Neuronal stem cell (in vitro differentiated cells): ENCODE measurements around the gene CNOT6.

ENCODE experiments used
- DNase-seq: peaks from one replicate; pipeline ENCODE4 v3.0.0-alpha.2; 2013; ENCODE audit warnings: low spot score
- H2AFZ ChIP-seq: one replicate; pipeline ENCODE4 v1.6.1; 2013; ENCODE audit warnings: mild to moderate bottlenecking, low read length, inconsistent platforms
- H2AK5ac ChIP-seq: 2 replicates; pipeline ENCODE4 v1.6.1; 2013; ENCODE audit warnings: low read depth, mild to moderate bottlenecking, inconsistent platforms, low read length, moderate library complexity, mixed read lengths
- H2BK120ac ChIP-seq: 2 replicates; pipeline ENCODE4 v1.6.1; 2013; ENCODE audit warnings: low read depth, mild to moderate bottlenecking, inconsistent platforms, low read length, moderate library complexity, mixed read lengths
- H2BK12ac ChIP-seq: one replicate; pipeline ENCODE4 v1.6.1; 2013; ENCODE audit warnings: low read length, inconsistent platforms
- H2BK15ac ChIP-seq: 2 replicates; pipeline ENCODE4 v1.6.1; 2013; ENCODE audit warnings: mild to moderate bottlenecking, low read length, inconsistent platforms, mixed read lengths
- H2BK5ac ChIP-seq: one replicate; pipeline ENCODE4 v1.6.1; 2013; ENCODE audit warnings: inconsistent platforms, mild to moderate bottlenecking, low read length, moderate library complexity
- H3K14ac ChIP-seq: one replicate; pipeline ENCODE4 v1.6.1; 2013; ENCODE audit warnings: low read length, inconsistent platforms
- H3K18ac ChIP-seq: 2 replicates; pipeline ENCODE4 v1.6.1; 2013; ENCODE audit warnings: low read length, inconsistent platforms
- H3K23ac ChIP-seq: 2 replicates; pipeline ENCODE4 v1.6.1; 2013; ENCODE audit warnings: low read depth, mild to moderate bottlenecking, mixed read lengths, low read length, inconsistent platforms; ENCODE audit not compliant: poor library complexity
- H3K27ac ChIP-seq: replicated peaks from 3 replicates; pipeline ENCODE4 v1.5.1; 2013; ENCODE audit warnings: low read length, inconsistent platforms
- H3K27me3 ChIP-seq, 3 experiments: 2 replicates each; pipeline ENCODE4 v1.6.1; 2013; ENCODE audit warnings: low read length in 3 of 3, mild to moderate bottlenecking in 2 of 3, inconsistent platforms in 1 of 3, low read depth in 1 of 3, mixed read lengths in 1 of 3, moderate library complexity in 1 of 3; ENCODE audit not compliant: control insufficient read depth in 3 of 3, insufficient read depth in 3 of 3
- H3K36me3 ChIP-seq, 2 donors: replicated peaks in 1 of 2; 2 replicates each; pipeline ENCODE4 v1.6.1; 2013; ENCODE audit warnings: low read length in 2 of 2; ENCODE audit not compliant: control insufficient read depth in 2 of 2, insufficient read depth in 2 of 2
- H3K4ac ChIP-seq: 2 replicates; pipeline ENCODE4 v1.6.1; 2013; ENCODE audit warnings: inconsistent platforms, mild to moderate bottlenecking, low read length, moderate library complexity
- H3K4me1 ChIP-seq, 2 donors: 1 replicate in 1 of 2; 2 replicates in 1 of 2; pipeline ENCODE4 v1.6.1; 2013; ENCODE audit warnings: low read length in 2 of 2, low read depth in 1 of 2; ENCODE audit not compliant: control insufficient read depth in 2 of 2, insufficient read depth in 1 of 2
- H3K4me2 ChIP-seq: one replicate; pipeline ENCODE4 v1.6.1; 2013; ENCODE audit warnings: mild to moderate bottlenecking, low read length, inconsistent platforms; ENCODE audit not compliant: insufficient read depth, poor library complexity, severe bottlenecking
- H3K4me3 ChIP-seq, 2 donors: 2 replicates each; pipeline ENCODE4 v1.5.1; 2013; ENCODE audit warnings: low read length in 2 of 2, mild to moderate bottlenecking in 2 of 2, inconsistent platforms in 1 of 2, moderate library complexity in 1 of 2
- H3K79me1 ChIP-seq: one replicate; pipeline ENCODE4 v1.6.1; 2013; ENCODE audit warnings: low read depth, mild to moderate bottlenecking, inconsistent platforms, low read length, moderate library complexity
- H3K9ac ChIP-seq: one replicate; pipeline ENCODE4 v1.6.1; 2013; ENCODE audit warnings: mild to moderate bottlenecking, low read depth, low read length, inconsistent platforms; ENCODE audit not compliant: poor library complexity
- H3K9me3 ChIP-seq, 2 donors: replicated peaks in 1 of 2; 2 replicates each; pipeline versions ENCODE3 to v1.6.1; 2013; ENCODE audit warnings: low read length in 2 of 2, mild to moderate bottlenecking in 2 of 2, inconsistent platforms in 1 of 2, low read depth in 1 of 2, mixed read lengths in 1 of 2, moderate library complexity in 1 of 2; ENCODE audit not compliant: control insufficient read depth in 2 of 2, insufficient read depth in 1 of 2
- H4K8ac ChIP-seq: one replicate; pipeline ENCODE4 v1.6.1; 2013; ENCODE audit warnings: low read depth, mild to moderate bottlenecking, inconsistent platforms, low read length, moderate library complexity
- H4K91ac ChIP-seq: one replicate; pipeline ENCODE4 v1.6.1; 2013; ENCODE audit warnings: low read length, low read depth, mild to moderate bottlenecking, inconsistent platforms; ENCODE audit not compliant: poor library complexity
- WGBS, 2 donors: extraction: QIAGEN DNeasy Blood & Tissue Kit; methylation state at CpG; one replicate each; pipeline ENCODE4 v1.1.7; 2013; ENCODE audit warnings: missing lambda C conversion rate in 2 of 2, mixed read lengths in 1 of 2; ENCODE audit not compliant: insufficient read length in 2 of 2, insufficient replicate concordance in 1 of 2; ENCODE audit errors: extremely low coverage in 2 of 2; 5-methylcytosine and 5-hydroxymethylcytosine counted together

The CNOT6 gene

GRCh38 chr5:180541710-180542109 is 47.5 kb downstream of the CNOT6 start:
- Histone ChIP-seq H2BK120ac (no peak overlapping the region), H2BK5ac (no peak overlapping the region), H3K4me1 (no peaks in the 10 kb centered on the region), H3K9ac (no peak overlapping the region), H3K27me3 (no peaks in the 10 kb centered on the region), H3K36me3 (peaks cover 8 to 81% of the 10 kb centered on the region in 2 donors), H2AFZ (no peak overlapping the region), H3K4ac (no peak overlapping the region), H2BK15ac (no peak overlapping the region), H4K91ac (no peak overlapping the region), H3K4me2 (no peak overlapping the region), H3K79me1 (no peaks in the 10 kb centered on the region), H2BK12ac (no peak overlapping the region), H2AK5ac (no peak overlapping the region), H3K23ac (no peak overlapping the region), H4K8ac (no peak overlapping the region), H3K4me3 (no peak overlapping the region), H3K14ac (no peak overlapping the region), H3K27ac (no peak overlapping the region), H3K9me3 (peaks cover 2 to 48% of the 10 kb centered on the region in 2 donors), H3K18ac (no peak overlapping the region)
- no peak for DNase-seq
- WGBS, 2 donors, result no CpG with 5 or more reads among the region's 9 CpGs

- no peaks in the 10 kb centered on the region for H3K27me3 ChIP-seq
- no CpG with 5 or more reads among the region's 3 CpGs for WGBS, 2 donors
- DNase-seq, result no peak
- H3K9ac ChIP-seq, result no peak overlapping the region
- no peak overlapping the region for H2AK5ac ChIP-seq
- no peak overlapping the region for H3K23ac ChIP-seq
- H3K36me3 ChIP-seq, result peaks cover 4 to 86% of the 10 kb centered on the region in 2 donors
- H3K14ac ChIP-seq, result no peak overlapping the region
- no peak overlapping the region for H3K18ac ChIP-seq
- no peak overlapping the region for H3K4ac ChIP-seq
- H2BK120ac ChIP-seq, result no peak overlapping the region
- no peak overlapping the region for H3K4me3 ChIP-seq
- no peak overlapping the region for H2BK15ac ChIP-seq
- H2AFZ ChIP-seq, result no peak overlapping the region
- H4K8ac ChIP-seq, result no peak overlapping the region
- no peak overlapping the region for H2BK5ac ChIP-seq
- no peak overlapping the region for H2BK12ac ChIP-seq
- H3K4me1 ChIP-seq, result no peaks in the 10 kb centered on the region
- H3K27ac ChIP-seq, result no peak overlapping the region
- no peaks in the 10 kb centered on the region for H3K79me1 ChIP-seq
- no peak overlapping the region for H3K4me2 ChIP-seq
- H4K91ac ChIP-seq, result no peak overlapping the region
- H3K9me3 ChIP-seq, result peaks cover 2 to 33% of the 10 kb centered on the region in 2 donors
These were observed 51.1 kb downstream of the CNOT6 start for GRCh38 chr5:180545248-180545647.

- no peak overlapping the region for H2BK120ac ChIP-seq
- no peak overlapping the region for H4K91ac ChIP-seq
- no peak overlapping the region for H3K4me3 ChIP-seq
- no peak overlapping the region for H3K18ac ChIP-seq
- H3K79me1 ChIP-seq, result no peaks in the 10 kb centered on the region
- no peak overlapping the region for H2AFZ ChIP-seq
- H2BK12ac ChIP-seq, result no peak overlapping the region
- H3K23ac ChIP-seq, result no peak overlapping the region
- H4K8ac ChIP-seq, result no peak overlapping the region
- H3K27ac ChIP-seq, result no peak overlapping the region
- peaks cover 8 to 88% of the 10 kb centered on the region in 2 donors for H3K36me3 ChIP-seq
- no peaks in the 10 kb centered on the region for H3K4me1 ChIP-seq
- H3K4me2 ChIP-seq, result no peak overlapping the region
- H2BK5ac ChIP-seq, result no peak overlapping the region
- no peak overlapping the region for H2AK5ac ChIP-seq
- WGBS, 2 donors, result no CpG with 5 or more reads among the region's 3 CpGs
- no peak overlapping the region for H3K14ac ChIP-seq
- H3K9me3 ChIP-seq, result peaks cover 0 to 12% of the 10 kb centered on the region in 2 donors
- no peak overlapping the region for H2BK15ac ChIP-seq
- no peak for DNase-seq
- no peak overlapping the region for H3K9ac ChIP-seq
- H3K4ac ChIP-seq, result no peak overlapping the region
- H3K27me3 ChIP-seq, result no peaks in the 10 kb centered on the region
These were observed 54.4 kb downstream of the CNOT6 start for GRCh38 chr5:180548563-180548962.

GRCh38 chr5:180553530-180553929 is 59.4 kb downstream of the CNOT6 start:
- Histone ChIP-seq H2BK15ac (no peak overlapping the region), H4K8ac (no peak overlapping the region), H3K36me3 (peaks cover 12 to 92% of the 10 kb centered on the region in 2 donors), H3K4me3 (no peak overlapping the region), H3K9ac (no peak overlapping the region), H2BK120ac (no peak overlapping the region), H3K18ac (no peak overlapping the region), H3K9me3 (no peaks in the 10 kb centered on the region), H2AFZ (no peak overlapping the region), H3K23ac (no peak overlapping the region), H3K4ac (no peak overlapping the region), H3K27ac (no peak overlapping the region), H3K14ac (no peak overlapping the region), H3K4me2 (no peak overlapping the region), H3K4me1 (no peaks in the 10 kb centered on the region), H2AK5ac (no peak overlapping the region), H2BK5ac (no peak overlapping the region), H3K79me1 (no peaks in the 10 kb centered on the region), H2BK12ac (no peak overlapping the region), H4K91ac (no peak overlapping the region), H3K27me3 (no peaks in the 10 kb centered on the region)
- DNase-seq, result no peak
- WGBS, 2 donors, result no CpG with 5 or more reads among the region's 3 CpGs
